DMS114 treated with DMSO at 0.1 percent for 48 hours (cell line): Measurements from ENCODE around the gene LEKR1.

Experiments used
- DNase-seq: peaks from one replicate; lab custom pipeline; 2025; ENCODE audit not compliant: unreplicated experiment; lab: John Stamatoyannopoulos, UW

Gene LEKR1

DNA sequence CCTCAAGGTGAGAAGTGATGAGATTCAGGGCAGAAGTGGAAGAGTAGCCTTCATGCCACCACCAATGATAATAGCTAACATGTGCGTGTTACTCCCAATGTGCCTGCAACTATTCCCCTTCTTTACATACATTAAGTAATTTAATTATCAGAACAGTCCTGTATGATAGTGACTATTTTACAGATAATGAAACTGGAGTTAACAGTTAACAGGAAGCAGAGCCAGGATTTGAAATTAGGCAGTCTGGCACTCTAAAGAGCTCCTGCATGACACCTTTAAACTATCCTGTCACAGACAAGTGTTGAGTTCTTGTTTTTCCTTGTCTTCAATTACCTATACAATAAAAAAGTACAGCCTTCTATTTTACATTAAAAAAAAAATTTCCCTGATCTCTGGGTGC is 148.8 kb downstream of the LEKR1 start:
- DNase-seq, result no peak

DNA sequence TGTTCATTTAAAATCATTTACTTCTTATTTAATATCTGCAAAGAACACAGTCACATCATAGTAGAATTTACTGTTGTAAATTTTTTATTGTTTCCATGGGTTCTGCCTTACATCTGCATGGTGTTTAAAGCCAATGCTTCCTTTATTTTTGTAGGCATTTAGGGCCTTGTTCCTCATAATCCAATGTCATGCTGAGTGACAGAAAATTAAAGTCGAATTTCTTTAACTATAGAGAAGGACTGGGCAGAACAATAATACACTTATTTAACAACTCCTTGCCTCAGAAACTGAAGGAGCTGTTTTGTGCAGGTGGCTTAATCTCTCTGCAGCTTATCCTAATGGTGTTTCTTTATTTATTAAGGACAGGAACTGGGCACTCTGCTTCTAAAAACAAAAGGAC is 149.6 kb downstream of the LEKR1 start:
- DNase-seq, result no peak

GRCh38 chr3:156976933-156977332 is 150.8 kb downstream of the LEKR1 start:
- DNase-seq, result no peak

- DNase-seq, result no peak
Observed at GRCh38 chr3:156978481-156978961, 152.4 kb downstream of the LEKR1 start.

DNA sequence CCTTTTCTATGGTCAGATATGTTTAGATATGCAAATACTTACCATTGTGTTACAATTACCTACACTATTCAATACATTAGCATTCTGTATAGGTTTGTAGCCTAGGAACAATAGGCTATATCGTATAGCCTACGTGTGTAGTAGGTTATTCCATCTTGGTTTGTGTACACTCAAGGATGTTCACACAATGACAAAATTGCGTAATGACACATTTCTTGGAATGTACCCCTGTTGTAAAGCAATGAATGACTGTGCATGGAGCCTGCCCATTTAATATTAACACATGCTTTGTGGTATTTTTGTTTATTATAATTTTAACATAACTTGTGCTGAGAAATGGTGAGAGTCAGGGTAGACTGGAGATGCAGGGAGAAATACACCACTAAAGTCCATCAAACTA is 154.9 kb downstream of the LEKR1 start:
- DNase-seq, result no peak

GRCh38 chr3:156983559-156983958 is 157.4 kb downstream of the LEKR1 start:
- no peak for DNase-seq

- DNase-seq, result no peak
Observed at GRCh38 chr3:156985711-156986110, 159.6 kb downstream of the LEKR1 start.

- no peak for DNase-seq
Observed at GRCh38 chr3:156987946-156988345, 161.8 kb downstream of the LEKR1 start.

- no peak for DNase-seq
Observed at GRCh38 chr3:156997351-156997750, 171.2 kb downstream of the LEKR1 start.

DNA sequence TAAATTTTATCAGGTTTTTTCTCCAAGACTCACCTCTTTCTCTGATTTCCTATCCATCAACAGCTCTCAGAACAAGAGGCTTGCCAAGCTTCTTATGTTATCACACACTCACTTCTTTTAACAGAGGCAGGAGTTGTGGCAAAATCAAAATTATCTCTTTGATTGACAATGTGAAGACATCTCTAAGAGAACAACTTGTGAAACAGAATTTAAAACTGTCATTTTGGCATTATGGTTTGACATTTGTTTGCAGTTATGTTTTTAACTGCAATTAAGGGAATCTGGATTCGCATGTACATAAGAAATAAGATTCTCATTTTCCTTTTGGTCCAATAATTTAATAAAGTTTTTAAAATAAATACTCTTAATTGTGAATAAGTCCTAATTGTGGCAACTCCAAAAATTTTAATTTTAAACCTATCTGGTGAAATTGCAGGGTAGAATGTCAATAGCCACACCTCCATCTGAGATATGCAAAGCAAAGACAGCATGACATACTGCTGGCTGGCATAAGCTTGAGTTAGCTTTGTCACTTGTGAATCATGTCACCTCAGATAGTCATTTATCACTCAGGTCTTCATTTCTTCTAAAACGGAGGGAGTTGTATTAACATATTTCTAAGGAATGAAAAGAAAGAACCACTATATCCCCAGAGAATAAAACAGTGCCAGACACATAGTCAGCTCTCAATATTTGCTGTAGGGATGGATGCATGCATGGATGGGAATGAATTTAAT is 175.2 kb downstream of the LEKR1 start:
- no peak for DNase-seq

DNA sequence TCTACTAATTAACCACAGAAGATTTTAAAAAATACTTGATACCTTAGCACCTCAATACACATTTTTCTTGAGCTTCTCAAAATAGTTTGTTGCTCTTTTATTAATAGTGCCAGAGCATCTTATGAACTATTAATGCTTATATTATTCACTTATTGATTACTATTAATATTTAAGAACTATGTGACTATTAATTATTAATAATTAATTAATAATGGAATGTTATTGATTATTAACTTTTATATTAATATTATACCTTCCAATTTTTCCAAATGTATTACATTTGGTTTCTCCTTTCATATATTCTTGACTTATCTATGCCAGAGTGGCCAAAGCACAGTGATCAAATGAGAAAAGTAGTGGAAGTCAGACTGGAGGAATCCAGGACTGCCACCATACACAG is 195.5 kb downstream of the LEKR1 start:
- DNase-seq, result no peak

DNA sequence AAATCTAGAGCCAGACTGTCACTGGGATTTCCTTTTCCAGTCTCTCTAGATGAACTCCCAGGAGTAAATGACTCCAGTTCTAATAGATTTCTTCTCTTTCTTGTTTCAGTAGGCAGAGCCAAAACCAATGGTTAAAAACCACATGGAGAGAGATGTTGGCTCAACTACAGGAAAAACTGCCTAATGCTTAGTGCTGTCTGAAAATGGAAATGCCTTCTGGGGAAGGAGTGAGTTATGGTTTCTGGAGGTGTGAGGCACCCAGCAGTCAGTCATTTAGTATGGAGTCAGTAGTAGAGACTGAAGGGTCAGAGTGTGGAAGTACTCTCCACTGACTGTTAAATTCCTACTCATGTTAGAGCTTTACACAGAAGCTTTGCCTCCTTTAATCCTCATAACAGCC is 197.1 kb downstream of the LEKR1 start:
- no peak for DNase-seq

GRCh38 chr3:157026091-157026490 is 199.9 kb downstream of the LEKR1 start:
- no peak for DNase-seq

GRCh38 chr3:157027861-157028745 is 201.9 kb downstream of the LEKR1 start:
- DNase-seq, result no peak

DNA sequence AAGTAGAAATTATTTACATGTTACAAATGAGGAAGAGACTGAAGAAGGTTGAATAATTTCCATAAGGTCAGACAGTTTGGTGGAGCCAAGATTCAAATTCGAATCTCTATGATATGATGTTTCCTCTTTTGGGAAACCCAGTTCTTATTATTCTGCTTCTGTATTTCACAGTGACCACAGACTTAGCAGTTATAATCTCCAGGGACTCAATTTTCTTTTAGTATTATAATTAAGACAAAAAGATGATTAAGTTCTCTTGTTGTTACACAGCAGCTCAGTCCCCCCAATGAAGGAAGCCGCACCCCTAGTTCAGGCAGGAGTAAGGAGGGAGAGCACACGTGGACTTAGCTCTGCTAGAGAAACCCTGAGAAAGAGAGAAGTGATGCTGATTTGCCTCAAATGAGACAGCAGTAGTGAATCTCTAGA is 203.2 kb downstream of the LEKR1 start:
- DNase-seq, result no peak

- no peak for DNase-seq
Observed at GRCh38 chr3:157030712-157031111, 204.6 kb downstream of the LEKR1 start.

- no peak for DNase-seq
Observed at GRCh38 chr3:157033001-157033400, 206.8 kb downstream of the LEKR1 start.

DNA sequence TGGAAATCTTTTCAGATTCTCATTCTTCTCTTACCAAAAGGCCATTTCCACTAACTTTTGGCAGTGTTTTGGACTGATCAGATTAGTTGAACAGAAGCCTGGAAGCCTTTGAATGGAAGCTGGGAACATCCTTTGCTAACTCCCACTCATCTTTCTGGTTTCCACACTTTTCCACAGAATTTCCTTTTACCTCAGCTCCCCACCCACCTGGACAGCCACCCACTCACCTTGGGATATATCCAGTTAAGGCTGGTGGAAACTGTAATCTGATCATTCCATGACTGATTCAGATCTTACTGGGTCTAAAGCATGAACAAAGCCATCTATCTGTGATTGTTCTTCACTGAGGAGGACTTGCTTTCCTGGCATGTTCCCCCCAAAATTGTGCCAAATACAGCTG is 214.3 kb downstream of the LEKR1 start:
- DNase-seq, result no peak

DNA sequence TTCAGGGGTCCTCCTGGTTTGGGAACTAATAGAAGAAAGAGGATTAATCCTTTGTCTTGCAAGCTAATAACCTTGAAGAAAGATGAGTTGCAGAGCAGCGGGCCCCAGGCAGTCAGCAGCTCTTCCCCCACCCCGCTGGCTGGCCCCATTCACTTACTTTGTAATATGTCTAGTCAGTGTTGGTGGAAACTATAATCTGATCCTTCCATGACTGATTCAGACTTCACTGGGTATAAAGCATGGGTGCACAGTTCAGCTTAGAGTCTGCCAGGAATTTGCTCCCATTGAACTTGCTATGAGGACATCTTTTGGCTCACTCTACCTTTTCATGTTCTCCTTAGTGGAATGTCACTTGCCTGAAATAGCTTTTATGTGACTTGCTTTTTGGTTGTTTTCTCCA is 216.1 kb downstream of the LEKR1 start:
- DNase-seq, result no peak

GRCh38 chr3:157043771-157044170 is 217.6 kb downstream of the LEKR1 start:
- DNase-seq, result no peak

- no peak for DNase-seq
Observed at GRCh38 chr3:157045238-157045850, 219.2 kb downstream of the LEKR1 start.

- DNase-seq, result no peak
Observed at GRCh38 chr3:157046520-157046919, 220.4 kb downstream of the LEKR1 start.
